Superior temporal gyrus (tissue), 1 donor: ENCODE results near the gene TMPRSS7.
A peak's percentile ranks its signal among the peaks of the same experiment; 100 is the strongest.

Experiments
- DNase-seq: peaks from one replicate; pipeline ENCODE4 v3.0.0-alpha.2; 2016; ENCODE audit errors: extremely low spot score

Gene TMPRSS7

GRCh38 chr3:112096176-112096575 lies 61.6 kb downstream of the TMPRSS7 start:
- DNase-seq = no peak

GRCh38 chr3:112097378-112097777 lies 62.8 kb downstream of the TMPRSS7 start:
- no peak for DNase-seq

- DNase-seq = no peak
These were observed 67.4 kb downstream of the TMPRSS7 start for GRCh38 chr3:112101916-112102315.

- no peak for DNase-seq
These were observed 70.2 kb downstream of the TMPRSS7 start for GRCh38 chr3:112104774-112105173.

- no peak for DNase-seq
These were observed 74.8 kb downstream of the TMPRSS7 start for GRCh38 chr3:112109322-112109721.

GRCh38 chr3:112111785-112112402 lies 77.4 kb downstream of the TMPRSS7 start:
- peak; percentile 70 for DNase-seq

GRCh38 chr3:112114576-112115160 lies 80.1 kb downstream of the TMPRSS7 start:
- no peak for DNase-seq

GRCh38 chr3:112115161-112115739 lies 80.7 kb downstream of the TMPRSS7 start:
- DNase-seq = no peak

- DNase-seq = no peak
These were observed 81.4 kb downstream of the TMPRSS7 start for GRCh38 chr3:112115806-112116383.

GRCh38 chr3:112116748-112117186 lies 82.2 kb downstream of the TMPRSS7 start:
- DNase-seq = no peak

- DNase-seq = no peak
These were observed 82.9 kb downstream of the TMPRSS7 start for GRCh38 chr3:112117415-112117814.

- DNase-seq = no peak
These were observed 83.5 kb downstream of the TMPRSS7 start for GRCh38 chr3:112117841-112118571.

- DNase-seq = no peak
These were observed 85.7 kb downstream of the TMPRSS7 start for GRCh38 chr3:112119962-112120836.

GRCh38 chr3:112121577-112122547 lies 87.3 kb downstream of the TMPRSS7 start:
- DNase-seq = no peak

- no peak for DNase-seq
These were observed 88.3 kb downstream of the TMPRSS7 start for GRCh38 chr3:112122870-112123269.

GRCh38 chr3:112123548-112123947 lies 89.0 kb downstream of the TMPRSS7 start:
- no peak for DNase-seq

- DNase-seq = no peak
These were observed 90.5 kb downstream of the TMPRSS7 start for GRCh38 chr3:112124907-112125607.

GRCh38 chr3:112126511-112126911 lies 92.0 kb downstream of the TMPRSS7 start:
- no peak for DNase-seq
